Inflammatory macrophage (primary cell): ENCODE data around the gene CAB39.

ENCODE experiments used
- DNase-seq, 2 donors: peaks; one replicate each; pipeline ENCODE4 v3.0.0-alpha.2; 2020 to 2022

Gene CAB39

GRCh38 chr2:230823264-230823964 is 110.8 kb downstream of the CAB39 start:
- no peak for DNase-seq

- DNase-seq = peak; percentile 77 to 78
These were observed 111.8 kb downstream of the CAB39 start for GRCh38 chr2:230824406-230824978.

GRCh38 chr2:230825354-230825753 is 112.7 kb downstream of the CAB39 start:
- no peak for DNase-seq

- DNase-seq = no peak
These were observed 115.2 kb downstream of the CAB39 start for GRCh38 chr2:230827774-230828271.

GRCh38 chr2:230828272-230828961 is 115.8 kb downstream of the CAB39 start:
- no peak for DNase-seq

- no peak for DNase-seq
These were observed 116.7 kb downstream of the CAB39 start for GRCh38 chr2:230829293-230829692.

- DNase-seq = no peak
These were observed 117.3 kb downstream of the CAB39 start for GRCh38 chr2:230829959-230830358.

- no peak for DNase-seq
These were observed 117.8 kb downstream of the CAB39 start for GRCh38 chr2:230830428-230830827.

GRCh38 chr2:230840301-230840700 is 127.7 kb downstream of the CAB39 start:
- DNase-seq = peak in 1 of 2 donors; percentile 5

- no peak for DNase-seq
These were observed 129.8 kb downstream of the CAB39 start for GRCh38 chr2:230842473-230842872.

- DNase-seq = no peak
These were observed 130.5 kb downstream of the CAB39 start for GRCh38 chr2:230843132-230843531.

- no peak for DNase-seq
These were observed 133.7 kb downstream of the CAB39 start for GRCh38 chr2:230846360-230846759.

- peak; percentile 83 to 87 for DNase-seq
These were observed 135.3 kb downstream of the CAB39 start for GRCh38 chr2:230847883-230848388.

GRCh38 chr2:230849633-230850357 is 137.2 kb downstream of the CAB39 start:
- peak; percentile 37 to 41 for DNase-seq

- DNase-seq = no peak
These were observed 137.7 kb downstream of the CAB39 start for GRCh38 chr2:230850358-230850658.

GRCh38 chr2:230852113-230852512 is 139.5 kb downstream of the CAB39 start:
- DNase-seq = no peak

GRCh38 chr2:230861552-230862255 is 149.1 kb downstream of the CAB39 start:
- no peak for DNase-seq

- DNase-seq = no peak
These were observed 149.7 kb downstream of the CAB39 start for GRCh38 chr2:230862292-230862691.

GRCh38 chr2:230863031-230863430 is 150.4 kb downstream of the CAB39 start:
- no peak for DNase-seq

- no peak for DNase-seq
These were observed 150.9 kb downstream of the CAB39 start for GRCh38 chr2:230863442-230864121.

- no peak for DNase-seq
These were observed 151.5 kb downstream of the CAB39 start for GRCh38 chr2:230864122-230864604.
